ENCODE results near the gene HOXD8.

Gene HOXD8

DNA sequence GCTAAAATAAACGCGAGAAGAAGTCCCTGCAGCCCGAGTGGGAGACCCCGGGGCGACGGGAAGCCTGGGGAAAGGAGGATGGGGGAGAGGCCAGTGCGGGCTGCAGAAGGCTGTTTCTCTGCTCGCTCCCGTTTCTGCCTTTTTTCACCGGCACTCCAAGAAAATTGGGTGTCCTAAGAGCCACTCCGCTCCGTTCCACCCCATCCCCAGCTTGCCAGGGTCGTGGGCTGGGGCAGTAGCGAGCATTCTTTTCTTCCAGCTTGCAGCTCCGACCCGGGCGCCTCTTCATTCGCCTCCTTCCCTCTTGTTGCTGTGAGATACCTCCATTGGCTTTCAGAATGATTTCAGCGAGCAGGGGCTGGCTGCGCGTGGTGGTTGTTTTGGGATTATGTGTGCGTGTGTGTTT, 28.7 kb downstream of the HOXD8 start:
- TF ChIP-seq SIN3A (IDR thresholded peaks at IDR 0.05; ENCODE audit: borderline replicate concordance, insufficient read depth, low read length) = no peak
- TF ChIP-seq REST (IDR thresholded peaks at IDR 0.05; ENCODE audit: insufficient read depth in 1 of 2, low read depth in 2 of 2, low read length in 2 of 2) = no peak
- no peak for TF ChIP-seq FOXP2 (optimal IDR thresholded peaks at IDR 0.05; ENCODE audit: borderline replicate concordance, extremely low read depth, extremely low read length, insufficient read depth)
- no peak for TF ChIP-seq TAF1 (IDR thresholded peaks at IDR 0.05; ENCODE audit: borderline replicate concordance, insufficient read depth, low read length)
- TF ChIP-seq POLR2AphosphoS5 (IDR thresholded peaks at IDR 0.05; ENCODE audit: low read depth, low read length) = no peak

- no peak for TF ChIP-seq FOXP2 (optimal IDR thresholded peaks at IDR 0.05; ENCODE audit: borderline replicate concordance, extremely low read depth, extremely low read length, insufficient read depth)
- TF ChIP-seq REST (IDR thresholded peaks at IDR 0.05; ENCODE audit: insufficient read depth in 1 of 2, low read depth in 2 of 2, low read length in 2 of 2) = no peak
- TF ChIP-seq POLR2AphosphoS5 (IDR thresholded peaks at IDR 0.05; ENCODE audit: low read depth, low read length) = no peak
- TF ChIP-seq TAF1 (IDR thresholded peaks at IDR 0.05; ENCODE audit: borderline replicate concordance, insufficient read depth, low read length) = no peak
- TF ChIP-seq SIN3A (IDR thresholded peaks at IDR 0.05; ENCODE audit: borderline replicate concordance, insufficient read depth, low read length) = no peak
Observed at GRCh38 chr2:176158855-176159662, 29.6 kb downstream of the HOXD8 start.

DNA sequence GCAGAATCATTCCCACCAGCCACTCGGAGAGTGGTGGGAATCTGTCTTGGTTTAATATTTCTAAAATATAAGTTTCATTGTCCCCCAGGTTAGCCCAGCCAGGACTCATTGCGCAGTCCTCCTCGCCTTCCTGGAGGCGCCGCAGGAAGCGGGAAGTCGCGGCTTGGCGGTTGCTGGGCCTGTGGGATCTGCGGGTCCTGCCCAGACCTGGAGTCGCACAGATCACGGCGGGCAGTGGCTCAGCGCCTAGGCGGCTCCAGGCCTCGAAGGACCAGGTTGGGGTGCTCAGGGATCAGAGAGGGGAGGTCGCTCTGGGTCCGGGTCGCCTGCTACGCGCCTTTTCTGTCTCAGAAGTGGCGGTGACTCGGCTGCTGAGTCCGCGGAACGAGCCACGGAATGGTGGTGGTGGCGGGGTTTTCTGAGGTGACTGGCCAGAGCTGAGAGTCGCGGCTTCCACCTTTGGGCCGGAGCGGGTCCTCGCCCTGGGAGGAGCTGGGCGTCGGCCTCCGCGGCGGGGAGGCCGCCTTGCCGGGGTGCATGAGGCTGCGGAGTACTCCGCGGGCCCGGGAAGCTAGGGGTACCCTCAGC, 30.3 kb downstream of the HOXD8 start:
- TF ChIP-seq REST (IDR thresholded peaks at IDR 0.05; ENCODE audit: insufficient read depth in 1 of 2, low read depth in 2 of 2, low read length in 2 of 2) (no peak), POLR2AphosphoS5 (IDR thresholded peaks at IDR 0.05; ENCODE audit: low read depth, low read length) (no peak), FOXP2 (optimal IDR thresholded peaks at IDR 0.05; ENCODE audit: borderline replicate concordance, extremely low read depth, extremely low read length, insufficient read depth) (no peak), SIN3A (IDR thresholded peaks at IDR 0.05; ENCODE audit: borderline replicate concordance, insufficient read depth, low read length) (no peak), TAF1 (IDR thresholded peaks at IDR 0.05; ENCODE audit: borderline replicate concordance, insufficient read depth, low read length) (no peak)

DNA sequence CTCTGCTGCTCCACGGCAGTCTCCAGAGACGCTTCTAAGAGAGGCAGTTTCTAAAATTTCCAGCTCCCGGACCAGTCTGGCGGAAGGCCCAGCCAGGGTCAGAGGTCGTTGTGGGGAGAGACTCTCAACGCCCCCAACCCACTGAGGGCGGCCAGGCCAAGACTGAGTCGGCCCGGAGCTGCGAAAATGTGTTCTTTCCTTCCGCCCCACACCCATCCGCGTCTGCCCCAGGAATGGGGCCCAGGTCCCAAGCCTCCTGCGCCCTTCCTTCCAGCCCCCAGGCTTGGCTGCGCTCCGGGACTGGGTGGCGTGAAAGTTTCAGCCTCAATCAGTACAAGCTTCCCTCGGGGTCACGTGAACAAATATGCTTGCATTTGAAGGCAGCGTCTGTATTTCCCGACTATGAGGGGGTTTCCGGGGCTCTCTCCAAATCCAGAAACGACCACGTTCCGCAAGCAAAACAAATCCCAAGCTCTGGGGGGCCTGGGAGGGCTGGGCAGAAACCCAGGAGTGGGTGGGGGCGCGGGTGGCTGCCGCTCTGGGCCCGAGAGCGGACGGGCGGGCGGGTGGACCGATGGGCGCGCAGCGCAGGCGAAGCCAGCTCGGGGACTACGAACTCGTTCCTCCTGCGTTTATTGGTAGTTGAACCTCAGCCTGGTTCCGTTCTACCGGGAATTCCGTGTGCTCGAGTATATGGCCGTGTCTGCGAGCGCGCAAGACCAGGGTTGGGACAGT, 30.9 kb downstream of the HOXD8 start:
- TF ChIP-seq FOXP2 (optimal IDR thresholded peaks at IDR 0.05; ENCODE audit: borderline replicate concordance, extremely low read depth, extremely low read length, insufficient read depth) (no peak), REST (IDR thresholded peaks at IDR 0.05; ENCODE audit: insufficient read depth in 1 of 2, low read depth in 2 of 2, low read length in 2 of 2) (no peak), SIN3A (IDR thresholded peaks at IDR 0.05; ENCODE audit: borderline replicate concordance, insufficient read depth, low read length) (no peak), TAF1 (IDR thresholded peaks at IDR 0.05; ENCODE audit: borderline replicate concordance, insufficient read depth, low read length) (no peak), POLR2AphosphoS5 (IDR thresholded peaks at IDR 0.05; ENCODE audit: low read depth, low read length) (no peak)
